Activated CD8-positive, alpha-beta memory T cell treated with anti-CD3 and anti-CD28 coated beads for 1 hour (primary cell): ENCODE data around the gene HAPLN2.

Experiments used
- DNase-seq, 2 donors: peaks; one replicate each; pipeline ENCODE4 v3.0.0-alpha.2; 2020; ENCODE audit warnings: low read depth in 1 of 2; ENCODE audit errors: extremely low read depth in 1 of 2

HAPLN2 gene

GRCh38 chr1:156643778-156644092 is 24.5 kb downstream of the HAPLN2 start:
- no peak for DNase-seq

DNA sequence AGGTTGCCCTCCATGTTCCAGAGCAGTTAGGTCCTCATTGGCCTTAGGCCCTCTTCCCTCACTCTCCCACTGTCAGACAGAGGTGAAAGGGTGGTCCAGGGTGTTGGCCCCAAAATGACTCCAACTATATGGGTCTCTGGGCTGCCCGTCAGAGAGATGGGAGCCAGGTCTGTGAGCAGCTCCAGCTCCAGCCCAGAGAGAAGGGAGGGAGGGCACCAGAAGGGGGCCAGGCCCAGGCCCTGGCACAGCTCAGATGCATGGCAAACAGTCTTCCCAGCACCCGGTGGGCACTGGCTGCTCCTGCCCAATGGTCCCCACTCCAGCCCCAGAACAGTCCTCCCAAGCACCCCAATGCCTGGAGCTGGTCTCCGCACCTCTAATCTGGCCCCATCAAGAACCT is 24.9 kb downstream of the HAPLN2 start:
- DNase-seq: no peak

DNA sequence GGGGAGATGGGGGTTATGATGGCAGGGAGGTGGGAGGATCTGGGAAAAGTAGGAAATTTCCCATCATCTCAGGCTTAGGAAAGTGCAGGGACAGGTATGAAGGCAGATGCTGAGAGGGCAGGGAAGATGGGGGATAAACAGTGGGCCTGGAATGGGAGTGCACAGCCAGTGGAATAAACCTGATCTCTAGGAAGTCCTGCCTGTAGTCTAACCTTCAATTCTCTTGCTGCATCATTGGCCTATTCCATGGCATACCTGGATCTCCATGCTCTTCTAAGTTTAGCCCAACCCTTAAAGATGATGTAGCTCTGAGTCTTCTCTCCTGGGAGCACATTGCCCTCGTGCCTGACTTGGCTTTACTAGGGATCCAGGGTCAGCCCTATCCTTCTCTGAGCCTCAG is 25.4 kb downstream of the HAPLN2 start:
- DNase-seq: no peak

GRCh38 chr1:156645056-156645455 is 25.8 kb downstream of the HAPLN2 start:
- DNase-seq: no peak

GRCh38 chr1:156645666-156646065 is 26.5 kb downstream of the HAPLN2 start:
- DNase-seq: no peak

DNA sequence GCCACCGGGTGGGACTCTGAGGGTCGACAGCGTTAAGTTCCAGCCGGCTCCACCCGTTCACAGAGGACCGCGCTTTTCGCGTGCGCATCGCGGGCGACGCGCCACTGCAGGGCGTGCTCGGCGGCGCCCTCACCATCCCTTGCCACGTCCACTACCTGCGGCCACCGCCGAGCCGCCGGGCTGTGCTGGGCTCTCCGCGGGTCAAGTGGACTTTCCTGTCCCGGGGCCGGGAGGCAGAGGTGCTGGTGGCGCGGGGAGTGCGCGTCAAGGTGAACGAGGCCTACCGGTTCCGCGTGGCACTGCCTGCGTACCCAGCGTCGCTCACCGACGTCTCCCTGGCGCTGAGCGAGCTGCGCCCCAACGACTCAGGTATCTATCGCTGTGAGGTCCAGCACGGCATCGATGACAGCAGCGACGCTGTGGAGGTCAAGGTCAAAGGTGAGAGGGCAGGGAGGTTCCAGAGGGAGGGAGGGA is 27.6 kb downstream of the HAPLN2 start:
- DNase-seq: no peak

DNA sequence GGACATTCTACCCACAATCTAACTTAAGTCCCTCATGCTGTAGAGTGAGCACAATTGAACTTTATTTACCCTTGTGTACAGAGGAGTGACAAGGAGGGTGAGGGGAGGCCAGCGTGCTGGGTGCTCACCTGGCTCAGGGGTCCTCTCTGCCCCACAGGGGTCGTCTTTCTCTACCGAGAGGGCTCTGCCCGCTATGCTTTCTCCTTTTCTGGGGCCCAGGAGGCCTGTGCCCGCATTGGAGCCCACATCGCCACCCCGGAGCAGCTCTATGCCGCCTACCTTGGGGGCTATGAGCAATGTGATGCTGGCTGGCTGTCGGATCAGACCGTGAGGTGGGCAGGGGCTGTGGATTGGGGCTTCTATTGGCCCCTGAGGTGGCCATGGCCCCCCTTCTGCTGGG is 28.1 kb downstream of the HAPLN2 start:
- DNase-seq: no peak

GRCh38 chr1:156648496-156648895 is 29.3 kb downstream of the HAPLN2 start:
- no peak for DNase-seq

DNA sequence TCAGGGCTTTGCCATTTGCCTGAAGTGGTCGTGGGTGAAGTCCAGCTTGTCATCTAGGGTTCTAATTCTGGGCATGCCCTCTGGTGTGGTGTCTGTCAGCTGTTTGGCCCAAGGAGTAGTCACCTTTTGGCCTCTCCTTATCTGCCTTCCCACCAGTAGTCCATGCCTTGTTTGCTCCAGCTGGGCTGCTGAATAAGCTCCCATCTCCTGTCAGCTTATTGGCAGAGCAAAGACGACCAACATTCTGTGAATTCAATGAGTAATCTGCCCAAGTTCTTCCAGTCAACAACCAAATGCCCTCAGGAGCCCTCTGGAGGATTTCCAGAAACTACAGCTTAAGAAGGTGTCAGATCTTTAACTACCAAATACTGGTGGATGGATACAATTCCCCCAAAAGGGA is 29.7 kb downstream of the HAPLN2 start:
- no peak for DNase-seq

DNA sequence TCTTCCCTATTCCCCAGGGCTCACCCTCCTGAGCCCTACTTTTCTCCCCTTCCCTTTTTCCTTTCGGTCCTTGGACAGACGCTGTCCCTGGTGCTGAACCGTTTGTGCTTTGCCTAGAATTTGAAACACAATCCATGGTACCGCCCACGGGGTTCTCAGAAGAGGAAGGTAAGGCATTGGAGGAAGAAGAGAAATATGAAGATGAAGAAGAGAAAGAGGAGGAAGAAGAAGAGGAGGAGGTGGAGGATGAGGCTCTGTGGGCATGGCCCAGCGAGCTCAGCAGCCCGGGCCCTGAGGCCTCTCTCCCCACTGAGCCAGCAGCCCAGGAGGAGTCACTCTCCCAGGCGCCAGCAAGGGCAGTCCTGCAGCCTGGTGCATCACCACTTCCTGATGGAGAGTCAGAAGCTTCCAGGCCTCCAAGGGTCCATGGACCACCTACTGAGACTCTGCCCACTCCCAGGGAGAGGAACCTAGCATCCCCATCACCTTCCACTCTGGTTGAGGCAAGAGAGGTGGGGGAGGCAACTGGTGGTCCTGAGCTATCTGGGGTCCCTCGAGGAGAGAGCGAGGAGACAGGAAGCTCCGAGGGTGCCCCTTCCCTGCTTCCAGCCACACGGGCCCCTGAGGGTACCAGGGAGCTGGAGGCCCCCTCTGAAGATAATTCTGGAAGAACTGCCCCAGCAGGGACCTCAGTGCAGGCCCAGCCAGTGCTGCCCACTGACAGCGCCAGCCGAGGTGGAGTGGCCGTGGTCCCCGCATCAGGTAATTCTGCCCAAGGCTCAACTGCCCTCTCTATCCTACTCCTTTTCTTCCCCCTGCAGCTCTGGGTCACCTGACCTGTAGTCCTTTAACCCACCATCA is 33.1 kb downstream of the HAPLN2 start:
- DNase-seq: no peak

DNA sequence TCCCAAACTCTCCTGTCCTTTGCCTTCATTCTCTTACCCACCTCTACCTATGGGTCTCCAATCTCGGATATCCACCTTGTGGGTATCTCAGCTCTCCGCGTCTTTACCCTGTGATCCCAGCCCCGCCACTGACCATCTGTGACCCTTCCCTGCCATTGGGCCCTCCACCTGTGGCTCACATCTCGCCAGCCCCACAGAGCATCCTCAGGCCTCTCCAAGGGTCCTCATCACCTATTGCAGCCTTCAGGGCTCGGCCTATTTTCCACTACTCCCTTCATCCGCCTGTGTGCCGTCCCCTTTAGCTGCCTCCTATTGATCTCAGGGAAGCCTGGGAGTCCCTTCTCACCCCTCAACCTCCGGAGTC is 33.8 kb downstream of the HAPLN2 start:
- no peak for DNase-seq

DNA sequence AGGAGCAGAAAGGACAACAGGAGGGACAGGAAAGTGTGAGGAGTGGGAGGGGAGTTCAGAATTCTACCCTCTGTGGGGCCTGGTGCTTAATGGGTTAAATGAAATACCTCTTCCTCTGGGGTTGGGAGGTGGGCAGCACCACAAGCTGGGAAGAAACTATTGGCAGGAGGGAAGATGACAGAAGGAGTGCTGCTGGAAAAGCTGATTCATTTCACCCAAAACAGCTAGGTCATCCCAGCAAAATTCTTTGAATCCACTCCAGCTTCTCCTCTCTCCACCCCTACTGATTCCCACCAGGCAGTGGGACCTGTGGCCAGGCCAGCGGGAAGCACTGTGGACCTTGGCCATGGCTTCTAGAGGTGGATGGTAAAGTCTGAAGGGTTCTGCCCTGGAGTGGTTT is 35.5 kb downstream of the HAPLN2 start:
- no peak for DNase-seq

- DNase-seq: no peak
Measured at GRCh38 chr1:156655151-156655903, 36.1 kb downstream of the HAPLN2 start.

- no peak for DNase-seq
Measured at GRCh38 chr1:156655904-156656516, 36.8 kb downstream of the HAPLN2 start.

DNA sequence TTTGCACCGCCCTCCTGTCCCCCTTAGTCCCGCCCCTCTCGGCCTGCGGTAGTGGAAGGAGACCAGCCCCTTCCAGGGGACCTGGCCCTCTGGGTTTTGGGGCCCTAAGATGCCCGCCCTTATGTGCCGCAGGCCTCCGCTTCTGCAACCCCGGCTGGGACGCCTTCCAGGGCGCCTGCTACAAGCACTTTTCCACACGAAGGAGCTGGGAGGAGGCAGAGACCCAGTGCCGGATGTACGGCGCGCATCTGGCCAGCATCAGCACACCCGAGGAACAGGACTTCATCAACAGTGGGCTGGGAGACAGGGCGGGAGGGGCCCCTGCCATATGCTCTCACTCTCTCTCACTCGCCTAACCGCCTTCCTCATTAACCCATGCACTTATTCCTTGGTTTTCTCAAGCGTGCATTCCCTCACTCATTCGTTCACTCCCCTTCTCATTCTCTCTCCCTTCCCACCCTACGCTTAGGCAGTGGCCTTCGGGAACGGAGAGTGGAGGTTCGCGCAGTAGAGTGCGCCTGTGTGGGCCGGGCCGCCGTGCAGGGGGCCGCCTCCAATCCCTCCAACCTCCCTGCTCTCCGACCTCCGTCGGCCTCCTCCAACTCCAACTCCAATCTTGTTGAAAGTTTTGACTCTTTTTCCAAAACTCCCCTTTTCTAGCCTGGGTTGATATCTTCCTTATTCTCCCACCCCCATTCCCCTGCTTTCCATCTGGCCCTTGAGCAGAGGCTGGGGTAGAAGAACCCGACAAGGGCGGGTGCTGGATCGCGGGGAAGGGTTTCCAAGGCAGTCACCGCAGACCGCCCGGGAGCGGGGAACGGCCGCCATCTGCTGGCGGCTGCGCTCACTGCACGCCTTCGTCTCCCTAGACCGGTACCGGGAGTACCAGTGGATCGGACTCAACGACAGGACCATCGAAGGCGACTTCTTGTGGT is 37.9 kb downstream of the HAPLN2 start:
- DNase-seq: peak; percentile 19 to 68

DNA sequence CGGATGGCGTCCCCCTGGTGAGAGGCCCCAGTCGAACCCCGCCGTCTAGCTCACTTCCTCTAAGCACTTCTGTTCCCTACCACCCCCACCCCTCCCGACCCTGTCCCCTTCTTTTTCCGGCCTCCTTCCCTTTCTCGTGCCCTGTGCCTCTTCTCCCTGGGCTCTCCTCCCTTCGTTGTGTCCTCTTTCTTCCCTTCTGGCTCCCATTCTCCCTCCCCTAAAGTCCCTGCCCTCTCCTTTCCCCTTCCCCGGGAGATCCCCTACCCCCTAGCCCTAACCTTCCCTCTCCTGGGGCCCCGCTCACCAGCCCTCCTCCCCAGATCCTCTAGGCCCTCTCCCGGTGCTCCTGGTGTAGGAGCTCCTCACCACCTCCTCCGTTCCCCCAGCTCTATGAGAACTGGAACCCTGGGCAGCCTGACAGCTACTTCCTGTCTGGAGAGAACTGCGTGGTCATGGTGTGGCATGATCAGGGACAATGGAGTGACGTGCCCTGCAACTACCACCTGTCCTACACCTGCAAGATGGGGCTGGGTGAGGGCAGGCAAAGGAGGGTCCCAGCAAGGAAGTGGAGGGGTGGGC is 38.6 kb downstream of the HAPLN2 start:
- DNase-seq: no peak

DNA sequence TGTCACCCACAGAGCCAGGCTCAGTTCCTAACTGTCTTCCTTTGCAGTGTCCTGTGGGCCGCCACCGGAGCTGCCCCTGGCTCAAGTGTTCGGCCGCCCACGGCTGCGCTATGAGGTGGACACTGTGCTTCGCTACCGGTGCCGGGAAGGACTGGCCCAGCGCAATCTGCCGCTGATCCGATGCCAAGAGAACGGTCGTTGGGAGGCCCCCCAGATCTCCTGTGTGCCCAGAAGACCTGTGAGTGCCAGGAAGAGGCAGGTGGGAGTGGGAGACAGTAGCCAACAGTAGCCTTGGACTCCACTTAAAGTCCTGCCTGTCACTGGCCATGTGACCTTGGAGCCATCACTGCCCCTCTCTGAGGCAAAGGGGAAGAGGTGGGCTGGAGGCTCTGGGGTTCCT is 39.3 kb downstream of the HAPLN2 start:
- DNase-seq: no peak

DNA sequence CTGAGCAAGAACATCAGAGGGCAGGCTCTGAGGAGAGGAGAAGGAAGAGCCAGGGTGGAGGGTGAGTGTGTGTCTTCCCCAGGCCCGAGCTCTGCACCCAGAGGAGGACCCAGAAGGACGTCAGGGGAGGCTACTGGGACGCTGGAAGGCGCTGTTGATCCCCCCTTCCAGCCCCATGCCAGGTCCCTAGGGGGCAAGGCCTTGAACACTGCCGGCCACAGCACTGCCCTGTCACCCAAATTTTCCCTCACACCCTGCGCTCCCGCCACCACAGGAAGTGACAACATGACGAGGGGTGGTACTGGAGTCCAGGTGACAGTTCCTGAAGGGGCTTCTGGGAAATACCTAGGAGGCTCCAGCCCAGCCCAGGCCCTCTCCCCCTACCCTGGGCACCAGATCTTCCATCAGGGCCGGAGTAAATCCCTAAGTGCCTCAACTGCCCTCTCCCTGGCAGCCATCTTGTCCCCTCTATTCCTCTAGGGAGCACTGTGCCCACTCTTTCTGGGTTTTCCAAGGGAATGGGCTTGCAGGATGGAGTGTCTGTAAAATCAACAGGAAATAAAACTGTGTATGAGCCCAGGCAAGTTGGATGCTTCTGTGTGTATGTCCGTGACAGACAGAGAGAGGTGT is 39.8 kb downstream of the HAPLN2 start:
- DNase-seq: no peak

GRCh38 chr1:156659661-156659987 is 40.4 kb downstream of the HAPLN2 start:
- DNase-seq: no peak
